Astrocyte (in vitro differentiated cells and primary cell): ENCODE data around the gene SLCO3A1. TPM values are rescaled to one million over a fixed set of nuclear protein-coding genes. Genes with fewer than 3 reads are reported as not detected.

Experiments used
- DNase-seq: peaks from one replicate; pipeline ENCODE4 v3.0.0-alpha.2; 2010; ENCODE audit warnings: low read depth
- FAIRE-seq: peaks from 2 replicates; lab custom pipeline; 2011; peaks lifted over from hg19 to GRCh38; lab: Jason Lieb, UNC
- H2AFZ ChIP-seq: 2 replicates; pipeline ENCODE4 v1.6.0; 2012; ENCODE audit warnings: low read depth, low read length, inconsistent platforms
- H3K27ac ChIP-seq: 2 replicates; pipeline ENCODE4 v1.5.1; 2011; ENCODE audit warnings: low read depth, low read length, inconsistent platforms
- H3K27me3 ChIP-seq: 2 replicates; pipeline ENCODE4 v1.6.0; 2011; ENCODE audit warnings: low read length, inconsistent platforms; ENCODE audit not compliant: insufficient read depth
- H3K36me3 ChIP-seq: 2 replicates; pipeline ENCODE4 v1.5.1; 2011; ENCODE audit warnings: low read length, inconsistent platforms; ENCODE audit not compliant: insufficient read depth
- H3K4me1 ChIP-seq: 2 replicates; pipeline ENCODE4 v1.5.1; 2011; ENCODE audit warnings: low read length, inconsistent platforms; ENCODE audit not compliant: insufficient read depth
- H3K4me2 ChIP-seq: 2 replicates; pipeline ENCODE4 v1.6.0; 2012; ENCODE audit warnings: low read length, inconsistent platforms
- H3K4me3 ChIP-seq: 2 replicates; pipeline ENCODE4 v1.5.1; 2011; ENCODE audit warnings: low read depth, mild to moderate bottlenecking, low read length, inconsistent platforms; ENCODE audit not compliant: insufficient read depth
- H3K79me2 ChIP-seq: 2 replicates; pipeline ENCODE4 v1.6.0; 2012; ENCODE audit warnings: mild to moderate bottlenecking, low read length, inconsistent platforms; ENCODE audit not compliant: insufficient read depth
- H3K9ac ChIP-seq: 2 replicates; pipeline ENCODE4 v1.6.0; 2012; ENCODE audit warnings: mild to moderate bottlenecking, low read length, inconsistent platforms
- H3K9me3 ChIP-seq: 2 replicates; pipeline ENCODE4 v1.5.1; 2012; ENCODE audit warnings: low read depth, mild to moderate bottlenecking, low read length, inconsistent platforms; ENCODE audit not compliant: insufficient read depth
- H4K20me1 ChIP-seq: 2 replicates; pipeline ENCODE4 v1.6.0; 2012; ENCODE audit warnings: low read length, inconsistent platforms; ENCODE audit not compliant: insufficient read depth
- H3K27ac Mint-ChIP-seq: one replicate; pipeline ENCODE4 v1.8.0; 2021; ENCODE audit warnings: mild to moderate bottlenecking, mixed read lengths; ENCODE audit not compliant: unreplicated experiment
- H3K27me3 Mint-ChIP-seq: one replicate; pipeline ENCODE4 v1.8.0; 2021; ENCODE audit warnings: low read depth, mixed read lengths; ENCODE audit not compliant: unreplicated experiment
- H3K36me3 Mint-ChIP-seq: one replicate; pipeline ENCODE4 v1.8.0; 2021; ENCODE audit warnings: low read depth, mixed read lengths; ENCODE audit not compliant: unreplicated experiment
- H3K4me1 Mint-ChIP-seq: one replicate; pipeline ENCODE4 v1.8.0; 2021; ENCODE audit warnings: low read depth, mixed read lengths; ENCODE audit not compliant: unreplicated experiment
- H3K4me3 Mint-ChIP-seq: one replicate; pipeline ENCODE4 v1.8.0; 2021; ENCODE audit warnings: mild to moderate bottlenecking, moderate library complexity, mixed read lengths; ENCODE audit not compliant: unreplicated experiment
- H3K9me3 Mint-ChIP-seq: one replicate; pipeline ENCODE4 v1.8.0; 2021; ENCODE audit warnings: mild to moderate bottlenecking, mixed read lengths; ENCODE audit not compliant: unreplicated experiment
- CTCF ChIP-seq: IDR thresholded peaks from 2 replicates; pipeline ENCODE4 v1.5.1; 2011; ENCODE audit warnings: low read depth, mild to moderate bottlenecking, inconsistent platforms, low read length, moderate library complexity; ENCODE audit not compliant: insufficient read depth
- EZH2 ChIP-seq: IDR thresholded peaks from 2 replicates; pipeline ENCODE4 v1.6.1; 2012; ENCODE audit warnings: mild to moderate bottlenecking, low read length, inconsistent platforms; ENCODE audit not compliant: insufficient read depth
- total RNA-seq: library from RNA; stranded (reverse); gene quantifications from 2 replicates; pipeline ENCODE4 v1.2.1, GENCODE V29; 2021

Gene SLCO3A1
- total RNA-seq, 1 donor from 2014 or later: 9.4 TPM

DNA sequence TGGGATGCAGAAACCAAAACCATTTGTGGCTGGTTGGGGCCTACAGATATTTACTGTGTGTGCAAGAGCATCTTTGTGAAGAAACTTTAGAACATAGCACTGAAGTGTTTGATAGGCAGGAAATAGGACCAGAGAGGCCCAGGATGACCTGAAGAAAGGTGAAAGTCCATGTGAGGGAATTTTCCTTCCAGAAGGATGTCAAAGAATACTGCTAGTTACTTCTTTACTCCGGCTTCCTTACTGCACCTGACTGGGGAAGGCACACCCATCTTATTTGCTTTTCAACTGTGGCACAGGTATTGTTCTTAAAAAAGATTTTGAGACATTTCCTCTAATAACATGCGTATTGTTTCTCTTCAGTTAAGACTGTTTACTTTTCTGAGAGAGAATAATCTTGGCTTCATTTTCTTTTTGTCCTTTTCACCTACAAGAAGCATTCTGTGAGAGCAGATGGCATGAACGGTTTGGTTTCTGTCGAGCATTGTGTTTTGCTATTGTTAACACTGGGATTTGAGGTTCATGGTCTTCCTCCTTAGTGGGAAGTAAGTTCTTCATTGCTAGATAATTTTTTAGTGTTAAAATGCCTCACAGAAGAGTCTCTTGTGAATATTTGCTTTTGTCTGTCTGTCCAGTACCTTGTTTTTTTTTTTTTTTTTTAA lies 71.5 kb downstream of the SLCO3A1 start:
- peaks cover 7% of the 10 kb centered on the region for H3K4me1 Mint-ChIP-seq
- no peak for FAIRE-seq
- Histone ChIP-seq H3K4me3 (no peak overlapping the region), H3K9me3 (no peaks in the 10 kb centered on the region), H3K79me2 (no peaks in the 10 kb centered on the region), H3K4me2 (no peak overlapping the region), H2AFZ (no peak overlapping the region), H3K4me1 (no peaks in the 10 kb centered on the region), H3K27me3 (no peaks in the 10 kb centered on the region), H3K27ac (no peak overlapping the region), H3K9ac (no peak overlapping the region), H3K36me3 (no peaks in the 10 kb centered on the region), H4K20me1 (no peaks in the 10 kb centered on the region)
- no peaks in the 10 kb centered on the region for H3K9me3 Mint-ChIP-seq
- no peaks in the 10 kb centered on the region for H3K27me3 Mint-ChIP-seq
- no peak overlapping the region for H3K27ac Mint-ChIP-seq
- H3K4me3 Mint-ChIP-seq: no peak overlapping the region
- DNase-seq: no peak
- TF ChIP-seq EZH2 (no peak), CTCF (no peak)
- H3K36me3 Mint-ChIP-seq: no peaks in the 10 kb centered on the region

- H3K4me1 Mint-ChIP-seq: peaks cover 7% of the 10 kb centered on the region
- Histone ChIP-seq H3K9me3 (no peaks in the 10 kb centered on the region), H3K79me2 (no peaks in the 10 kb centered on the region), H3K9ac (no peak overlapping the region), H3K4me1 (no peaks in the 10 kb centered on the region), H3K36me3 (no peaks in the 10 kb centered on the region), H4K20me1 (no peaks in the 10 kb centered on the region), H3K27me3 (no peaks in the 10 kb centered on the region), H3K27ac (no peak overlapping the region), H2AFZ (no peak overlapping the region), H3K4me3 (no peak overlapping the region), H3K4me2 (no peak overlapping the region)
- no peaks in the 10 kb centered on the region for H3K36me3 Mint-ChIP-seq
- H3K9me3 Mint-ChIP-seq: no peaks in the 10 kb centered on the region
- no peak overlapping the region for H3K4me3 Mint-ChIP-seq
- H3K27ac Mint-ChIP-seq: no peak overlapping the region
- DNase-seq: no peak
- no peak for FAIRE-seq
- H3K27me3 Mint-ChIP-seq: no peaks in the 10 kb centered on the region
- no peak for TF ChIP-seq CTCF
- no peak for TF ChIP-seq EZH2
Observed at GRCh38 chr15:91925794-91926193, 72.3 kb downstream of the SLCO3A1 start.

GRCh38 chr15:91926908-91927270 lies 73.4 kb downstream of the SLCO3A1 start:
- no peak for FAIRE-seq
- peaks cover 7% of the 10 kb centered on the region for H3K4me1 Mint-ChIP-seq
- Histone ChIP-seq H3K9ac (no peak overlapping the region), H3K79me2 (no peaks in the 10 kb centered on the region), H3K27me3 (no peaks in the 10 kb centered on the region), H3K4me1 (no peaks in the 10 kb centered on the region), H3K27ac (no peak overlapping the region), H3K4me3 (no peak overlapping the region), H3K9me3 (no peaks in the 10 kb centered on the region), H4K20me1 (no peaks in the 10 kb centered on the region), H3K4me2 (no peak overlapping the region), H3K36me3 (no peaks in the 10 kb centered on the region), H2AFZ (no peak overlapping the region)
- no peak for DNase-seq
- H3K36me3 Mint-ChIP-seq: no peaks in the 10 kb centered on the region
- no peaks in the 10 kb centered on the region for H3K27me3 Mint-ChIP-seq
- no peaks in the 10 kb centered on the region for H3K9me3 Mint-ChIP-seq
- no peak overlapping the region for H3K27ac Mint-ChIP-seq
- H3K4me3 Mint-ChIP-seq: no peak overlapping the region
- no peak for TF ChIP-seq CTCF
- TF ChIP-seq EZH2: no peak
